HG03520 (cell line): Measurements from ENCODE around the gene GLIS1.

Experiments
- ATAC-seq: cut with Tn5 transposase; IDR thresholded peaks from one replicate; pipeline ENCODE4 v1.9.1; 2021; ENCODE audit warnings: mild to moderate bottlenecking, moderate library complexity; ENCODE audit not compliant: unreplicated experiment

The GLIS1 gene

GRCh38 chr1:53681351-53681976 is 57.5 kb downstream of the GLIS1 start:
- no peak for ATAC-seq

DNA sequence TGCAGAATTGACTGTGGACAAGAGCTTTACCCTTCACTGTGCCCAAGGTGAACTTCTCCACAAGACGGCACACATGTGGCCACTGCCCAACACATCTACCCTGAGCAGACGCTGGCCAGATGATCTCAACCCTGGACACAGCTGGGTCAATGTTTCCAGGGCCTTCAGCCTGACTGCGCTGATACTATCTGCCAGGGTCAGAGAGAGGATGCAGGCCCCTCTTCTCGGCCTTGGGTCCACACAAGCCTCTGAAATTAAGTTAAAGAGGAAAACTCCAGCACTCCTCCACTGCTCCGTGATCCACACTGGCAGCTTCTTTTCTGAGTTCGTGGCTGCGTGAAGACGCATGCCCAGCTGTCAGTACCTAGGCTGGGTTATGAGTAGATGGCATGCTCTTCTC is 58.1 kb downstream of the GLIS1 start:
- no peak for ATAC-seq

DNA sequence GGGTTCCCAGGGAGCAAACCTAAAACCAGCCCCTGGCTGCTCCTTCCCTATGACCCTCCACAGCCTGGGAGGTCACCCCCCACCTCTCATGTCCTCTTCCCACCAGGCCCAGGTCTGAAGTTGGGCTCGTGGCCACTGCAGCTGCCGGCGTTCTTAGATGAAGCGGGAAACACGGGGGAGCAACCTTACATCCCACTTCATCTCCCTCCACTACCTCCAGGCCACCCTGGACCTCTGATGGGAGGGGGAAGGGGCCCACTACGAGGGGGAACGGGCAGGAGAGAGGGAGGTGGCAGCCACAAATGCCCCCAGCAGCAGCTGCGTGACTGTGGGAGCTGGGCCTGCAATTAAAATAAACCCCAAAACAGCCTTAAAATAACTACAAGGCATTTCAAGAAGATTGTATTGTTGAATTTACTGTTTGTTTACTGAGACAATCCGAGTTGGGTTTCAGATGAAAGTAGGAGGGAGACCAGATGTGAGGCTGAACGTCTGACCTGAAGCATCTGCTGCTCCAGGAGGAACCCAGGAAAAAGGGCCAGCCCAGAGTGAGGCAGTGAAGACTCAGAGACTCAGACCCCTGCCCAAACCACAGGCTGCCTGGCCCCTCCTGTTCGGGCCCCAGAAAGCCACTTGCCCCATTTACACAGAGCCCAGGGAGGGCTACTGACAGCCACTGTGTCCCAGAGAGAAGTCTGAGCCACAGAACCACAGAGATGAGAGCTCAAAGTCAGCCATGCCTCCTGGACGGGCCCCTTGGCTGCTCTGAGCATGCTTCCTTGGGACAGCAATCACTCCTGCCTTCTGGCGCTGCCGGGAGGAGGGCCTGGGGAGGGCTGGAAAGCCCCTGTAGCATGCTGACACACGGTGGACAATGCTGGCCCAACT is 59.8 kb downstream of the GLIS1 start:
- no peak for ATAC-seq

GRCh38 chr1:53678507-53678906 is 60.5 kb downstream of the GLIS1 start:
- ATAC-seq: no peak

DNA sequence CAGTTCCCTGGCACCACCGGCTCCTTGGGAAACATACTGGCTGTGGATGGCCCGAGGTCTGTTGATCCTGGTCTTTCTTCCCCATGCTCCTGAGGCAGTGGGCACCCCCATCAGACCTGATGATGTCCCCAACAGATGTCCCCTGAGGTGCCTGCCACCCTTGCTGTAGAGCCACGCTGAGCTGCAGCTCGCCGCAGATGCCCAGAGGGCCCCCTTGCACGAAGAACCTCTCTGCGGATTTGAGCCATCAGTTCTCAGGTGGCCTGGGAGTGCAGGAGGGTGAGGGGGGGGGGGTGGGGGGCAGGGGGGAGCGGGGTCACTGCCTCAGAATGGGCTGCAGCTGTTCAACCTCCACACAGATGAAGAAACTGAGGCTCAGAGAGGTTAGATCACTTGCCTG is 60.9 kb downstream of the GLIS1 start:
- no peak for ATAC-seq

DNA sequence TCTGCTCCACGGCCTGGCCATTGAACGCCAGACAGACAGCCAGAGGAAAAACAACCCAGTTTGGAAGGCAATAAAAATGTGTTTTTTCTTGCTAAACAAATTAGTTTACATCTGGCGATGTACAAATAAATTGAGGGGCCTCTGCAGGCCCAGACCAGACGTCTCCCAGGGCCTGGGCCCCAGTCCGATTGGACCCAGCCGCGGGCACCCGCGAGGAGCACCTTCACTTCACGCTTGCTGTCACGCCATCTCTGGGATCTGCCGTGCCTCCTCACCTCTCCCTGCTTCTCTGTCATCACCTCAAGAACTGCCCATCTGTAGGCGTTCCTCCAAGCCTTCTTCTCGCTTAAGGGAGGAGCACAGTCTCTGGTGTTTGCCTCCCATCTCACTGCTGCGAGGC is 61.5 kb downstream of the GLIS1 start:
- no peak for ATAC-seq

DNA sequence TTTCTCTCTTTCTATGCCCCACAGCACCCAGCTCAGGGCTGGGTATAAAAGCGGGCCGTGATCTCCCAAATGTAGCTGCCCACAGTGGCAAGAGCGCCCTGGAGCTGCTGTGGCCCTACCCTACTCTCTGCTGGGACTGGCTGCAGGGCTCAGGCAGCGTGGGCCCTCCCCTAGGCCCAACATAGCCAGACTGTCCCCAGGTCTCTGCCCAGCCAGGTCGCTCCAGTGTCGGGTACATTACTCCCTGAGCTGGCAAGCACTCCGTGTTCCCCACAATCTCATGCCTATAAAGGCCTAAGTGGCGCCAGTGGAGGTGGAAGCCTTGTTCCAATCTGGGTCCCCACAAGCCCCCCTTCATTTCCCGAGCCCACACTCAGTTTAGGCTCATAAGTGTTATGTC is 66.2 kb downstream of the GLIS1 start:
- no peak for ATAC-seq

- ATAC-seq: no peak
Observed at GRCh38 chr1:53672243-53672642, 66.7 kb downstream of the GLIS1 start.

DNA sequence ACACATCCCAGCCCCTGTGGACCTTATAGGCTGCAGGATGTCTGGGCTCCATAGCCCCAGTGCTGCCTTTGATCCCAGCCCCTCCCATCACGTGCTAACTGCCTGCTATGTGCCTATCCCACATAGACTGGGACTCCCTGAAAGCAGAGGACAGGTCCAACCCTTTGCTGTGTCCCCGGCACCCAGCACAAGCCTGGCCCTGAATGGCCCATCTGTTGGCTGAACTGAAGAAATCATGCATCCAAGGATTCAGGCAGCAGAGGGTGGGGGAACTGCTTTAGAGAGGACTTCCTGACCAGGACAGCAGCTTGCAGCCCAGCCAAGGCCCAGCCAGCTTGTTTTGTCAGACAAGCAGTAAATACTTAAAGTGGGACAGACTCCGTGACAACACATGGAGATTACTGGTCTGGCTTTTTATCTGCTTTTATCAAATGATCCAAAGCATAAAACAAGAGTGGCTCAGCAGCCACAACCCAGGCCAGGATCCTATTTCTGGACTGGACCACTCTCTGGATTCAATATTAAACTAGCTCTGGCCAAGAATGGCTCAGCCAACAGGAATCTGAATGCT is 69.3 kb downstream of the GLIS1 start:
- no peak for ATAC-seq

DNA sequence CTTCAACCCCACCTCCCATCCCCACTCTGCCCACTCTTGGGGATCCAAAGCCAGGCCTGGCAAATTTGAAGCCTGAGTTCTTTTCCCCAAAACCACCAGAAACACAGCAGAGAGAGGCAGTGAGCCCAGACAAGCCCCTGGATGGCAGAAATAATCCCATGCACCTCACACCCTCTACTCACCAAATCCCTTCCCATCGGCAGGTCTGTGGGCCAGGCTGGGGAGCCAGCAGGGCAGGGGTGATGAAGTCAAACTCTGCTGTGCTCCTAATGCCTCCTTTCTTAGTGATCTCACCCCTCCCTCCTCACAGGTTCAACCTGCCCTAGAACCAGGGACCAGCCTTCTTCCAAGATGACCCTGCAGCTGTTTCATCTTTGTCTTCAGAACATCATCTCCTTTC is 72.4 kb downstream of the GLIS1 start:
- no peak for ATAC-seq

DNA sequence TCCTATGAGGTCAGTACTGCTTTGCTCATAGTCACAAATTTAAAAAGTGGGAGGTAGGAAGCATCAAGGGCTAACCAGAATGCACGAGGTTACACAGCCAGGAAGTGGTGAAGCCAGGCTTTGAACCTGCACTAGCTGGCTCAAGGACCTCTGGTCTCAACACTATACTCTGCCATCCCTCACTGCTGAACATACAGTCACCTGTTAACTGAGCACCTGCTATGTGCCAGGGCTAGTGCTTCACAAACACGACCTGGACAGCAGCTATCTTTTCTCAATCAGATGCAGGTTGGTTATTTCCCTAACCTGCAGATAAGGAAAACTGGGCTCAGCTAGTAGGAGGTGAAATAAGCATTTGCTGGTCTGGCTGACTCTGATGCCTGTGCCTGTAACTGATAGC is 73.0 kb downstream of the GLIS1 start:
- no peak for ATAC-seq

- no peak for ATAC-seq
Observed at GRCh38 chr1:53663529-53664300, 75.2 kb downstream of the GLIS1 start.

DNA sequence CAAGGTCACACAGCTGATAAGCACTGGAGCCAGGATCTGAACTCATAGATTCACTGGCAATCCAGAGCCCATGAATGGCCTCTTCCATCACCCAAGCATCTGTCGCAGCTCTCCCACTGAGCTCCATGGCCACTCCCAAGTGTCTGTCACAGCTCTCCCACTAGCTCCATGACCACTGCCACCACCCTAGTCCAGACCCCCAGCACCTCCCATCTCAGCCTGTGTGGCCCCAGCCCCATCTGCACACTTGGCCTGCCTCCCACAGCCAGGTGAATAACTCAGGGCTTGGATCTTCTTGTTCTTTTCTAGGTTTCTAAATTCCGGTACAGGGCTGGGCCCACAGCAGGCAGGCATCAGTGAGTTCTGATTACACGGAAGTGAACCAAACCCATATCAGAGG is 76.0 kb downstream of the GLIS1 start:
- ATAC-seq: no peak

DNA sequence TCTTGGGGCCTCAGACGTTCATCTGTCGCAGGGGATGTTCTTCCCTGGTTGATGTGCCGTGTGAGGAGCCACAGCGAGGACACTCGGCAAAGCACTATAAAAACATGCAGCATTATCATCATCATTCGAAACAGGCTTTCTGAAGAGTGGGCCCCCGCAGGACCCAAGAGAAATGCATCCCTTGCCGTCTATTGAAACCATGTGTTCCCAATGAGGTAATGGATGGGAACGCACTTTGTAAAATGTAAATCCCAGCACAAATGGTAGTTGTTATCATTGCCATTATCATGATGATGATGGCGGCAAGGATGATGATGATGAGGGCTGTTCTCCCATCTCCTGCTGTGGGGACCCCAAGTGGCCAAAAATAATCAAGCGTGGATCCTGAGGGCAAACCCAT is 76.8 kb downstream of the GLIS1 start:
- ATAC-seq: no peak

GRCh38 chr1:53661496-53661895 is 77.5 kb downstream of the GLIS1 start:
- no peak for ATAC-seq

- no peak for ATAC-seq
Observed at GRCh38 chr1:53660666-53661065, 78.3 kb downstream of the GLIS1 start.

- no peak for ATAC-seq
Observed at GRCh38 chr1:53659436-53659835, 79.5 kb downstream of the GLIS1 start.

DNA sequence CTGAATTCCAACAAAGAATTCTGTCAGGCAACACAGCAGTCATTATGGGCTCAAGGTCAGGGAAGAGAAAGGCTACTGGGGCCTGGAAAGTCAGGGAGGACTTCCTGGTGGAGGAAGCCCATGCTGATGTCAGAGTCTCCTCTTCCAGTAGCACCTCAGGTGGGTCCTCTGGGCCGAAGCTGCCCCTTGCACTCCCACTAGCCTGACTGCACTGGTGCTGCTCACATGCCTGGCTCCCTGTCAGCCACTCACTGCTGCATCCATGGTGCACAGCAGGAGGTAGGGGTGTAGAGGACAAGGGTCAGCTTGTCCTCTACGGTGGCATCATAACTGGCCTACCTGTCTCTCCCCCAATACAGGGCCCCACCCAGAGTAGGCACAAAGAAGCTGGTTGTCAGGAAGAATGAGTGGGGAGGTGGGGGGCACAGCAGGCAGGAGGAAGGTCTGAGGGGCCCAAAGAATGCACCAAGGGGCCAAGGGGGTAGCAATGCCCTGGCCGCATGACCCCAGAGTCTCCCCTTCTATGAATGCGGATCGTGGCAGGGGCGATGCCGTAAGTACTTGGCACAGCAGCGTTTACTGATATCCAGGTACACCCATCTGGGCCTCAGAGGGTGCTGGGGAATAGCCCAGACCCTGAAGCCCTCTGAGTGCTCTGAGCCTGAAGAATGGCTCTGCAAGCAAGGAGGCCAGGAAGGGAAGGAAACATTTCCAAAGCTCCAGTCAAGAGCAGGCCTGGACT is 80.3 kb downstream of the GLIS1 start:
- no peak for ATAC-seq

DNA sequence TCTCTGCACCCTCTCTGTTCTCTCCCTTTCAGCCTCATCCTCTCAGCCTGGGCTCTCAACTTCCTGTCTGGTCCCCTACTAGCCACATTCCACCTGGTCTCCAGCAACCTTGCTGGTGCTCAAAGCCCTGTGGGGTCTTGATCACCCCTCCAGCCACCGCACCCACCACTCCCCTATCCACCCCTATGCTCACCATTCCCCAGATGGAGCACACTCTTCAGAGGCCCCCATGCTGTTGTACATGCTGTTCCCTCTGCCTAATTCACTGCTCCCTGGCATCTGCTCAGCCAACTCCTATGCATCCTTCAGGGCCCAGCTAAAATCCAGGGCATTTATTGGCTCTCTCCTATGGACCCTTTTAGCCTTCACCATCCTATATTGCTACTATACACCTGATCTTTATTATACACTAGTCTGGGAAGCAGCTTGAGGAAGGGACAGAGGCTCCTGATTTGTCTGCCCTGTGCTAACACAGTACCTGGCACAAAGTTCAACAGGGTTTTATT is 81.0 kb downstream of the GLIS1 start:
- no peak for ATAC-seq

DNA sequence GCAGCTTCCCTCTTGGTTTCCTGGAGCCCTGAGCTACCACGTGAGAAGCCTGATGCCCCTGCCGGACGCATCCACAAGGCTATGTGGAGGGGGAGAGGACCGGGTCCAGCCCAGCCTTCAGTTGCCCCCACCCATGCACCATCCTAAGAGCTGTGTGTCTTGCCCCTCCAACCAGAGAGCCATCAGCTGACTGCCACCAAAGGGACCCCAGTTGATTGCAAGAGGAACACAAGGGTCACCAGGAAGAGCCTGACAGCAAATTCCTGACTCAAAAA is 81.5 kb downstream of the GLIS1 start:
- no peak for ATAC-seq
